Small intestine (tissue), 7 donors: Measurements from ENCODE around the gene RXFP2. TPM values are rescaled to one million over a fixed set of nuclear protein-coding genes. Genes with fewer than 3 reads are reported as not detected.

Experiments used
- DNase-seq, 2 donors: peaks; one replicate each; pipeline versions ENCODE4 v3.0.0 to v3.0.0-alpha.2; 2013
- FAIRE-seq: peaks from 2 replicates; lab custom pipeline; 2012; peaks lifted over from hg19 to GRCh38; lab: Jason Lieb, UNC
- H3K27ac ChIP-seq, 3 donors: one replicate each; pipeline ENCODE4 v1.5.1; 2013; ENCODE audit warnings: low read length in 2 of 3, mild to moderate bottlenecking in 2 of 3, control low read depth in 1 of 3, inconsistent platforms in 1 of 3, low read depth in 1 of 3, moderate library complexity in 1 of 3
- H3K27me3 ChIP-seq, 3 donors: one replicate each; pipeline ENCODE4 v1.6.1; 2013; ENCODE audit warnings: low read length in 3 of 3, inconsistent platforms in 1 of 3; ENCODE audit not compliant: control insufficient read depth in 3 of 3, insufficient read depth in 3 of 3
- H3K36me3 ChIP-seq, 3 donors: one replicate each; pipeline ENCODE4 v1.6.1; 2013; ENCODE audit warnings: low read length in 3 of 3, inconsistent platforms in 1 of 3, low read depth in 1 of 3, mild to moderate bottlenecking in 1 of 3, moderate library complexity in 1 of 3; ENCODE audit not compliant: control insufficient read depth in 3 of 3, insufficient read depth in 2 of 3
- H3K4me1 ChIP-seq, 3 donors: one replicate each; pipeline ENCODE4 v1.6.1; 2013; ENCODE audit warnings: low read length in 2 of 3, inconsistent platforms in 1 of 3, low read depth in 1 of 3, mild to moderate bottlenecking in 1 of 3, moderate library complexity in 1 of 3; ENCODE audit not compliant: control insufficient read depth in 3 of 3, insufficient read depth in 2 of 3
- H3K4me3 ChIP-seq, 3 donors: one replicate each; pipeline ENCODE4 v1.5.1; 2013; ENCODE audit warnings: low read length in 3 of 3, control low read depth in 1 of 3, inconsistent platforms in 1 of 3, low read depth in 1 of 3, mild to moderate bottlenecking in 1 of 3, moderate library complexity in 1 of 3
- H3K9me3 ChIP-seq, 2 donors: one replicate each; pipeline ENCODE4 v1.6.1; 2013; ENCODE audit warnings: low read depth in 1 of 2, low read length in 1 of 2; ENCODE audit not compliant: control insufficient read depth in 2 of 2, insufficient read depth in 1 of 2
- WGBS, 3 donors: extraction: QIAGEN DNeasy Blood & Tissue Kit; methylation state at CpG; one replicate each; pipeline ENCODE4 v1.1.7; 2013; 5-methylcytosine and 5-hydroxymethylcytosine counted together
- polyA plus RNA-seq, 4 donors: library from polyadenylated mRNA; stranded (reverse) in 3 of 4; unstranded in 1 of 4; fragments of 200-250 nt in 3 of 4; fragments of 120-200 nt in 1 of 4; gene quantifications; one replicate each; pipeline versions ENCODE4 v1.2.1 to v1.2.3, GENCODE V29; 2013
- donor health status: healthy with polysubstance abuse.
- donor health status: control.
- donor health status: control.
- donor health status: Bipolar disorder and iron deficiency.
- donor health status: healthy.

RXFP2 gene
- polyA plus RNA-seq, 4 donors: not detected

DNA sequence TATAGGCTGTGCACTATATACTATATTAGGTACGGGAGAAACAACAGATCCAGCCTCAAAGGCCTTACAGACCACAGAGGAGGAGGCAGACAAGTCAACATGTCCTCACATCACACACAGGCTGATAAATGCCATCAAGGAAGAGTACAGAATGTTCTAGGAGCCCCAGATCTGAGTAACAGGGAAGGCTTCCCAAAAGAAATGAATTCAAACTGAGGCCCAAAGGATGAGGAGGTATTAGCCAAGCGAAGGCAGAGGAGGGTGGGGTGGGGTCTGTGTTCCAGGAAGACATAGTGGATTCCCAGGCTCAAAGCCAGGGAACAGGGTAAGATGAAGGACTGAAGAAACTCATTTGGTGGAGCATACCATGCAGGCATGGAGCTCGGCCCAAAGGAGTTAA is 55.1 kb downstream of the RXFP2 start:
- Histone ChIP-seq H3K36me3 (no peaks in the 10 kb centered on the region), H3K27ac (no peak overlapping the region), H3K4me1 (peaks cover 0 to 10% (median 0%) of the 10 kb centered on the region in 3 donors), H3K9me3 (no peaks in the 10 kb centered on the region), H3K4me3 (no peak overlapping the region), H3K27me3 (no peaks in the 10 kb centered on the region)
- WGBS, 3 donors: 66 to 80% (median 70%) methylated on average over 3 of the region's 3 CpGs
- DNase-seq (no peak), FAIRE-seq (no peak)

DNA sequence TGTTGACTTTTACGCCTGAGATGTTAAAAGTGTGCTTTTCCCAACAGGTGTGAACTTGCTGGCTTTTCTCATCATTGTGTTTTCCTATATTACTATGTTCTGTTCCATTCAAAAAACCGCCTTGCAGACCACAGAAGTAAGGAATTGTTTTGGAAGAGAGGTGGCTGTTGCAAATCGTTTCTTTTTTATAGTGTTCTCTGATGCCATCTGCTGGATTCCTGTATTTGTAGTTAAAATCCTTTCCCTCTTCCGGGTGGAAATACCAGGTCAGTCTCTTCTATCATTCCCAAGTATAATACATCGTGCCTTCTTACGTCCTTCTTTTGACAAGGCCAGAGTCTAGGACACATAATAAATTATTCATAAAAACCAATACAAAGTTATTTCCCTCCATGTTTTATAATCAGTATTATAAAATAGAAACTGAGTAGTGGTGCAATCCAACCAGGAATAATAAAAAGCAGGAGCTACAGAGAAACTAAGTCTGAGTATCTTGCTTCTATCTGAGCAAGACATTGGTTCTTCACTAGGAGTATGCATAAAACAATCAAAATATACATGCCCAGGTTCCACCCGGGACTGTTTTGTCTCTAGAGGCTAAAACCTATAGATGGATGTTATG is 57.9 kb downstream of the RXFP2 start:
- FAIRE-seq: no peak
- DNase-seq: peak; percentile 12 to 51
- H3K27ac ChIP-seq: no peak overlapping the region

DNA sequence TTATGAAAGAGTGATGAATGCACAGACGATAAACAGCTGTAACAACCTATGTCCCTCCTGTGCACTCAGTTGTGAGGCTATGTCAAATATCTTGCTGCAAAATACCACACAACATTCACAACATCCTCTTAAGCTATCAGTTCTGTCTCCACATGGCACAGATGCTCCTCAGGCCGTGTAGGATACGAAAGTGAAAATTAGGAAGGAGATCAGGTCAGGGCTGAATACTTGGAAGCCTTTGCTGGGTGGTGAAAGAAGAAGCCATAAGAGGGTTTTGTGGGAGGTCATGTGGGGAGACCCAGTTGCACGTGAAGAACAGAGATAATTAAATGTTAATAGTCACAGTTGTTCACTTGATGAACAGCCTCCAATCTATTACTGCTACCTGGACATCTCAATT is 58.9 kb downstream of the RXFP2 start:
- DNase-seq (no peak), FAIRE-seq (no peak)
- Histone ChIP-seq H3K27ac (no peak overlapping the region), H3K9me3 (no peaks in the 10 kb centered on the region), H3K27me3 (peaks cover 0 to 2% (median 0%) of the 10 kb centered on the region in 3 donors), H3K36me3 (no peaks in the 10 kb centered on the region), H3K4me3 (no peak overlapping the region), H3K4me1 (peaks cover 0 to 10% (median 0%) of the 10 kb centered on the region in 3 donors)
- WGBS, 3 donors: 49 to 66% (median 63%) methylated on average over 4 of the region's 4 CpGs

More for the DNA sequence above, 57.9 kb downstream of the RXFP2 start:
- Histone ChIP-seq H3K4me3 (no peak overlapping the region), H3K4me1 (peaks cover 0 to 10% (median 0%) of the 10 kb centered on the region in 3 donors), H3K9me3 (no peaks in the 10 kb centered on the region), H3K27me3 (no peaks in the 10 kb centered on the region), H3K36me3 (no peaks in the 10 kb centered on the region)
- WGBS, 3 donors: 27 to 34% (median 31%) methylated on average over 7 of the region's 7 CpGs

DNA sequence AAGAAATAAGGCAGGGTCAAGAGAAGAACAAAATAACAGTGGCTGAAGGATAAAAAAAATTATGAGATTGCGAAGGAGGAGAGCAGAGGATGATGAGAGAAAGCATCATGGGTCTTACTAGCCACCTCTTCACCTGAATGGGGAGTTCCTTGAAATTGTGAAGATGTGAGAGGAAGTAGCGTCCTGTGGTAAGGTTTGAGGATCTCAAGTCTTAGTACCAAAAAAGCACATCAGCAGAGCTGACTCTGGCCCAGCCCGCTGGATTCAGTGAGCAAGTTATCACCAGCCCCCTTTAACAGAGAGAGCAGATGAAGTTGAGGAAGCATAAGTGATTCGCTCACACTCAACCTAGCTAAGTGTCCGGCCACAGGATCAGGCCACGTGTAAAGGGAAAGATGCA is 61.8 kb downstream of the RXFP2 start:
- Histone ChIP-seq H3K36me3 (no peaks in the 10 kb centered on the region), H3K4me3 (no peak overlapping the region), H3K27me3 (peaks cover 0 to 2% (median 0%) of the 10 kb centered on the region in 3 donors), H3K9me3 (no peaks in the 10 kb centered on the region), H3K4me1 (no peaks in the 10 kb centered on the region), H3K27ac (no peak overlapping the region)
- DNase-seq (no peak), FAIRE-seq (no peak)
- 74 to 91% (median 88%) methylated on average over 6 of the region's 6 CpGs for WGBS, 3 donors

DNA sequence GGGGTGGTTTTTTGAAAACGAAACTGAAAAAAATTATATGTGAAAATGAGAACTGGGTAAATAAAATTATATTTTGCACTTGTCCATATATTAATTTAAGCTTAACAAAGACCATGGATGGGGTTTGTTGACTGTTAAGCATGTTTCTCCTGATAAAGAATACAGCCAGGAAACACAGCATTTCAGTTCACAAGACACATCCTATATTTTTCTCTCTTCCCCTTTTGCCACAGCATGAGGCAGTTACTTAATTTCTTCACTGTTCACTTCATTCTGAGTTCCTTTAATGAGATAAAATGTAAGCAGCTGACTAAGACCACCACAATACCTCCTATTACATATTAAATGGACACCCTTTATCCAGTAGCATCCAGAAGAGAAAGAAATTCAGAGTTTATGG is 64.0 kb downstream of the RXFP2 start:
- H3K27me3 ChIP-seq: peaks cover 0 to 2% (median 0%) of the 10 kb centered on the region in 3 donors
- no peak overlapping the region for H3K27ac ChIP-seq
- DNase-seq (no peak), FAIRE-seq (no peak)
- no peak overlapping the region for H3K4me3 ChIP-seq
- H3K36me3 ChIP-seq: no peaks in the 10 kb centered on the region
- H3K9me3 ChIP-seq: no peaks in the 10 kb centered on the region
- 54 to 82% (median 57%) methylated on average over 1 of the region's 1 CpG for whole genome bisulfite sequencing, 3 donors
- H3K4me1 ChIP-seq: no peaks in the 10 kb centered on the region

DNA sequence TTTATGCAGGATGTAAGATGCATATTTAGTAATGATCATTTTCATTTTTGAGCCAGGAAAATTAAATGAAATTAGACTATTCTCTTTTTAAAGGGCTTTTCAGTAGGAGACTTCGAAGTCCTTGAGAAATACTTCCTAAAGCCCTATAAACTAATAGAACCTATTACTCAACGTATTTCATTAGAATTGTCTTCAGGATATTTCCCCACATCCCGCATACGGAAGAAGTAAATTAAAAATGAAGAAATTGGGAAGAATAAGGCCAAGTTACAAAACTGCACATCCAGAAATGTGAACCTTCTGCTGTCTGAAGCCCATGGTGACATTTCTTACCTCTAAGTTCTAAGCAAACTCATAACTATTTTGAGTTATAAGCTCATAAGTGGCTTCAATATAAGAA is 66.5 kb downstream of the RXFP2 start:
- Histone ChIP-seq H3K36me3 (no peaks in the 10 kb centered on the region), H3K27me3 (peaks cover 0 to 2% (median 0%) of the 10 kb centered on the region in 3 donors), H3K27ac (no peak overlapping the region), H3K4me1 (no peaks in the 10 kb centered on the region), H3K4me3 (no peak overlapping the region), H3K9me3 (peaks cover 0 to 7% of the 10 kb centered on the region in 2 donors)
- DNase-seq (no peak), FAIRE-seq (no peak)
- 87 to 92% (median 88%) methylated on average over 4 of the region's 4 CpGs for WGBS, 3 donors

DNA sequence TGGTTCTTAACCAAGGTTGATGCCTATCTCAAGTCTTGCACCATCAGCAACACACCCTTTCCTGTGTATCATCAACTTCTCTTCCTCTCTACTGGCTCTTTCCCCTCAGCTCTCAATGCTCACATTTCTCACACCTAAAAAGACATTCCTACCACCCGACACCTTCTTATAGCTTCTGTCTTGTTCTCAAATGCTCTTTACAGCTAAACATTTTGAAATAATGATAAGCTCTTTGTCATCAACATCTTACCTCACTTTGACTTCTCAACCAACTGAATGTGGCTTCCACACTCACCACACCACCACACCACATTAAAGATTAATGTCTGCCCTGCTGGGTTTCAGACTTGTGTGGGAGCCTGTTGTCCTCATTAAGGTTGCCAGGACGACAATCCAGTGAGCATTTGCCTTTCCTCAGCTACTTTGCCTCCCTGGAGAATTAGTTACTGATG is 67.8 kb downstream of the RXFP2 start:
- no peak for DNase-seq

DNA sequence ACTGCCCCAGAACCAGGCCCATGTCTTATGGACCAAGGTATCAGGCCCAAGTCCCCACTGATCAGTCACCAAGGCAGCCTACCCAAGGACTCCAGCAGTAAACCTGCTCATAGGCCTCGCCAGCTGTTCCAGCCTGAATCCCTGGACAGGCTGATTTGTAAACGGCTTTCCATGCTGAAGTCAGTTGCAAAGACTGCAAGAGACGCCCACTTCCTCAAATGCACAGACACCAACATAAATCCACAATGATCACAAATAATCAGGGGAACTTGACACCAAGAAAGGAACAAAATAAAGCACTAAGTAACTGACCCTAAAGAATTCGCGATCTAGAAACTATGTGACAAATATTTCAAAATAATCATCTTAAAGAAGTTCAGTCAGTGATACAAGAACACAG is 75.2 kb downstream of the RXFP2 start:
- Histone ChIP-seq H3K36me3 (no peaks in the 10 kb centered on the region), H3K4me1 (no peaks in the 10 kb centered on the region), H3K9me3 (peaks cover 0 to 14% of the 10 kb centered on the region in 2 donors), H3K27ac (no peak overlapping the region), H3K27me3 (no peaks in the 10 kb centered on the region), H3K4me3 (no peak overlapping the region)
- FAIRE-seq (no peak), DNase-seq (no peak)
- WGBS, 3 donors: 84 to 92% (median 89%) methylated on average over 5 of the region's 5 CpGs

More for the DNA sequence above, 67.8 kb downstream of the RXFP2 start:
- peaks cover 0 to 2% (median 0%) of the 10 kb centered on the region in 3 donors for H3K27me3 ChIP-seq
- no peaks in the 10 kb centered on the region for H3K36me3 ChIP-seq
- H3K4me3 ChIP-seq: no peak overlapping the region
- H3K9me3 ChIP-seq: peaks cover 0 to 7% of the 10 kb centered on the region in 2 donors
- H3K27ac ChIP-seq: no peak overlapping the region
- WGBS, 3 donors: 50 to 63% (median 50%) methylated on average over 2 of the region's 2 CpGs
- no peak for FAIRE-seq
- no peaks in the 10 kb centered on the region for H3K4me1 ChIP-seq
